Measurements from ENCODE around the gene RAP1GAP2. TPM values are rescaled to one million over a fixed set of nuclear protein-coding genes. Genes with fewer than 3 reads are reported as not detected.
"Not testable (repeated sequence)": the region's sequence is repeated elsewhere in the genome, so short reads cannot be mapped to it uniquely, and the experiment has no call there.

Gene RAP1GAP2
- total RNA-seq, 1 donor from 2014 or later = 8.4 TPM

DNA sequence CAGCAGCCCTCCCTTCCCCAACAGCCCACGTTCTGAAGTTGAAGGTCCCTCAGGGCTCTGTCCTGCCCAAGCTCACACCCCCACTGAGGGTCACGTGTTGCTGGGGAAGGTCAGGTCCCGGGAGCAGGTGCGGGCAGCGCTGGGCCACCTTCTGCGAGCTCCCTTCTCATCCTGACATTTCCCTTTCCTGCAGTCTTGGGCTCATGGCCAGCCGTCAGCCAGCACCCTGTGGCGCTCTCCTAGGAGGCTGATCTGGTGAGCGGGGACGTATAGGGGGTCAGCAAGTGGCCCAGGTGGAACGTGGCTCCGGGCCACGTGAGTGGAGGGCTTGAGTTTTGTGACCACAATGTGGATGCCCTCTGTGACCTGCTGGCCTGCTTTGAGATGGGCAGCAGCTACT, 73.4 kb downstream of the RAP1GAP2 start:
- no peak for DNase-seq (ENCODE audit: low spot score)
- no peak for ATAC-seq
- intact Hi-C loops (cut with DNase I) = no loop called here

DNA sequence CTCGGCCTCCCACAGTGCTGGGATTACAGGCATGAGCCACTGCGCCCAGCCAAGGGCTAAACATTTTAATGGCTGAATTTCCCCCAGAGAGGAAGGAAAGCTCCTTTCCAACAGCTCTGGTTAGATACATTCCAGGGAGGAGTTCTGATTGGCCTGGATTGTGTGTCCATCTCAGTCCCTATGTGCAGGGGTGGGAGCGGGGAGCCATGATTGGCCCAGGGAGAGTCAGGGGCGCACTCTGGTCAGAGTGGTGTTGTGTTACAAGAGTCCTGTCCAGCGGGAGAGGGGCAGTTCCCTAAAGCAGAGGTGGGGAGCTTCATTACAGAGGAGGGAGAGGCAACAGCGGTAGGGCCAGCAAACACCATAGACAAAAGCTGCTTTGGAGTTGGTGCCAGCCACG, 75.0 kb downstream of the RAP1GAP2 start:
- no peak for ATAC-seq
- DNase-seq (ENCODE audit: low spot score) = no peak
- intact Hi-C loops (cut with DNase I) = no loop called here

DNA sequence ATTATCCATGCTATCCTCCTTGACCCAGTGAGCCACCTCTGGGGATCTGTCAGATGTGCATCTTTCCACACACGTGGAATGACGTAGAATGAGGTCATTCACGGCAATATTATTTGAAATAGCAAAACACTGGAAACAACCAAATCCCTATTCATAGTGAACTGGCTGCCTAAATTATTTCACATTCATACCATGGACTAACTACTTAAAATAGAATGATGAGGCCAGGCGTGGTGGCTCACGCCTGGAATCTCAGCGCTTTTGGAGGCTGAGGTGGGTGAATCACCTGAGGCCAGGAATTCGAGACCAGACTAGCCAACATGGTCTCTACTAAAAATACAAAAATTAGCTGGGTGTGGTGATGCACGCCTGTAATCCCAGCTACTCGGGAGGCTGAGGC, 75.5 kb downstream of the RAP1GAP2 start:
- no peak for ATAC-seq
- DNase-seq (ENCODE audit: low spot score) = no peak
- intact Hi-C loops (cut with DNase I) = no loop called here

DNA sequence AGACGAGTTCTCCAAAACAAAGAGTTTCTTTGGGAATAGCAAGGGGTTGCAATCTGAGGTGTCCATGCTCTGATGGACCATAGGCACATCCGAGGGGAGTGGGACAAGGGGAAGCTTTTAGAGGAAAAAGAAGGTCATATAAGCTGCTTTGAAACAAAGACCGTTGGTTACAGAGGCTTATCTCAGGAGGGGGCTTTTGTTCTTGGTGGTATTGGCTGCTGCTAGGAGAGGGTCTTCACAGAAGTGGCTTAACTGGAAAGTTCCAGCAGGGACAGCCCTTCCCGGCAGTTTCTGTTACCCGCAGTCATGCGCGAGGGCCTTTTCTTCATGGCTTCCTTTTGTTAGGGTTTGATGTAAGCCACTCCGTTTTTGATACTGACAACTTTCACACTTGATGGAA, 76.0 kb downstream of the RAP1GAP2 start:
- no peak for DNase-seq (ENCODE audit: low spot score)
- intact Hi-C loops (cut with DNase I) = no loop called here
- ATAC-seq = no peak

DNA sequence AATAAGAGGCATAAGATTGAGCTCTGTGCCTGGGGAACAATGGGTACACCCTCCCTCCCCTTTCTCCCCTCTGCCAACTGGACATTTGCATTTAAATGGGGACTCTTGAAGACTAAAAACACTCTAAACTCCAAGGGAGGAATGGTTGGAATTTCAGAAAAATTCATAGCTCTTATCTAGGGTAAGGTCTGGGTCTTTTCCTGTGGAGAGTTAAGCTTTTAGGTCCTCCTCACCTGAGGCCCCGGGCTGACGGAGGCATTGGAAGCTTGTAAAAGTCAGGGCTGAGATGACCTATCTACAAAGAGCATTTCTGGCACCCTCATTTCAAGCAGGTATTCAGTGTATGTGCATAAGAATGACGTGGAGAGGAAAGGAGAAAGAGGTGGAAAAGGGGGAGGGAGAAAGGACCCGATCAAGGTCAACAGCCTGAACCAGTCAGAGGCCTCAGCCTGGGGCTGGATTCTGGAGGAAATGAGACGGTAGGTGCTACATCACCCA, 78.0 kb downstream of the RAP1GAP2 start:
- ATAC-seq = no peak
- intact Hi-C loops (cut with DNase I) = no loop called here
- DNase-seq (ENCODE audit: low spot score) = no peak

DNA sequence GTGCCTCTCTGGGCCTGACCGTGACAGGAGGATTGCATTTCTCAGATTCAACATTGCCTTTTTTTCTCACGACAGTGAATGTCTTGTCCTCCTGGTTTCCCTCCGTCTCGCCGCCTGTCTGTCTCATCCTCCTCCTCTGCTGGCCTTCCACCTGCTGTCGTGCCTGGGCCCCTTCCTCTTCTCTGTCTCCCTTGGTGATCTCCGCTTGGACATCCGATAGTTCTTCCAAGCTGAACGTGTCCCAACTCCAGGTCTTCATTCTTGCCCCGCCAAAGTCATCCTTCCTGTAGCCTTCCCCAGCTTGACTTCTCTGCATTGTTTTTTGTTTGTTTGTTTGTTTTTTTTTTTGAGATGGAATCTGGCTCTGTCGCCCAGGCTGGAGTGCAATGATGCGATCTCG, 79.4 kb downstream of the RAP1GAP2 start:
- intact Hi-C loops (cut with DNase I) = no loop called here
- ATAC-seq (no peak), DNase-seq (ENCODE audit: low spot score) (no peak)

DNA sequence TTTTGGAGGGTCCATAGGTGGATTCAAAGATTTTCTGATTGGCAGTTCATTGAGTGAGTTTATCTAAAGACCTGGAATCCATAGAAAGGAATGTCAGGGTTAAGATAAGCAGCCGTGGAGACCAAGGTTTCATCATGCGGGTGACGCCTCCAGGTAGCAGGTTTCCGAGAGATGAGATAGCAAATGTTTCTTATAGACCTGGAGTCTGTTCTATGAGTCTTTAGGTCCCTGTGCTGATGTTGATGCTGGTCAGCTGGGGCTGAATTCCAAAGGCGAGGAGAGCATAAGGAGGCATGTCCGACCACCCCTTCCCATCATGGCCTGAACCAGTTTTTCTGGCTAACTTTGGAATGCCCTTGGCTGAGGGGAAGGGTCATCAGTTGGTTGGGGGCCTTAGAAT, 80.2 kb downstream of the RAP1GAP2 start:
- ATAC-seq (no peak), DNase-seq (ENCODE audit: low spot score) (no peak)
- intact Hi-C loops (cut with DNase I) = no loop called here

DNA sequence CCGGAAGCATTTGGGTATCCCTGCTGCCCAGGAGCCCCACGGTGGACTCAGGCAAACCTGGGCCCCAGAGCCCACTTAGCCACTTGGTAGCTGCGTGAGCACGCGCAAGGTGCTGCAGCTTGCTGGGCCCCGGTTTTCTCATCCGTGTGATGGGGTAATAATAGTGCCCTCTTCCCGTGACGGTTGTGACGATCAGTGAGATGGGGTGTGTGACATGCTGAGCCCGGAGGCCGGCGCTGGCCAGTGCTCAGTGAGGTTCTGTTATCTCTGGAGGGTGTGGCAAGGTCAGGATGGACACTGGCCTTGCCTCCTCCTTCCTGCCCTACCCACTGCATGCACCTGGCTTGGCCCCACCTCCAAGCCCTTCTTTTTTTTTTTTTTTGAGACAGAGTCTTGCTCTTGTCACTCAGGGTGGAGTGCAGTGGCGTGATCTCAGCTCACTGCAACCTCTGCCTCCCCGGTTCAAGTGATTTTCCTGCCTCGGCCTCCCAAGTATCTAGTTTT, 82.6 kb downstream of the RAP1GAP2 start:
- no peak for ATAC-seq
- intact Hi-C loops (cut with DNase I) = no loop called here
- no peak for DNase-seq (ENCODE audit: low spot score)

DNA sequence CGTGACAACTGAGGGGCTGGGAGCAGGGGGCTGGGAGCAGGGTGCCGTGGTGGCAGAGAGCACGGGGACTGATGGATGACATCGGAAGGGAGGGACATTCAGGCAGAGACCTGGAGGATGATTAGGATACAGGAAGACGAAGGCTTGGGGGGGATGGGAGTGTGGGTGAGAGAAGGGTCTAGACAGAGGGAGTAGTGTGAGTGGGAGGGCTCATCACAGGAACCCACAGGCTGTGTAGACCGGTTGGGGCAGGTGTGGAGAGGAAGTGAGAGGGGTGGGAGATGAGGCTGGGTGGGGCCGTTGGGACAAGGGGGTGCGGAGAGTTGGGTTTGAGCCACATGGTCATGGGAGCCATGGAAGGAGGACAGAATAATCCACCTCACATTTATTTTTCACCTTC, 83.8 kb downstream of the RAP1GAP2 start:
- ATAC-seq (no peak), DNase-seq (ENCODE audit: low spot score) (no peak)
- intact Hi-C loops (cut with DNase I) = no loop called here

DNA sequence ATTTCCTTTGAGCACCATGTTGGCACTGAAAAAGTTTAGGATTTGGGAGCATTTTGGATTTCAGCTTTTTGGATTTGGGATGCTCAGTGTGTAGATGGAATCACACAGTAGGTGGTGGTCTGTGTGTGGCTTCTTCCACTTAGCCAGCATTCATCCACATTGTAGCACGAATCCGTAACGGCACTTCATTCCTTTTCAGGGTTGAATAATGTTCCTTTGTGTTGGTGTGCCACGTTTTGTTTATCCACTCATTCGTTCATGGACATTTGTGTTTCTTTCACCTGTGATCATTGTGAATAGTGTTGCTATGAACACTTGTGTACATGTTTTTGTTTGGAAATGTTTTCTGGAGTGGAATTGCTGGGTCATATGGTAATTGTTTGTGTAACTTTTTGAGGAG, 85.1 kb downstream of the RAP1GAP2 start:
- intact Hi-C loops (cut with DNase I) = no loop called here
- ATAC-seq (no peak), DNase-seq (ENCODE audit: low spot score) (no peak)

DNA sequence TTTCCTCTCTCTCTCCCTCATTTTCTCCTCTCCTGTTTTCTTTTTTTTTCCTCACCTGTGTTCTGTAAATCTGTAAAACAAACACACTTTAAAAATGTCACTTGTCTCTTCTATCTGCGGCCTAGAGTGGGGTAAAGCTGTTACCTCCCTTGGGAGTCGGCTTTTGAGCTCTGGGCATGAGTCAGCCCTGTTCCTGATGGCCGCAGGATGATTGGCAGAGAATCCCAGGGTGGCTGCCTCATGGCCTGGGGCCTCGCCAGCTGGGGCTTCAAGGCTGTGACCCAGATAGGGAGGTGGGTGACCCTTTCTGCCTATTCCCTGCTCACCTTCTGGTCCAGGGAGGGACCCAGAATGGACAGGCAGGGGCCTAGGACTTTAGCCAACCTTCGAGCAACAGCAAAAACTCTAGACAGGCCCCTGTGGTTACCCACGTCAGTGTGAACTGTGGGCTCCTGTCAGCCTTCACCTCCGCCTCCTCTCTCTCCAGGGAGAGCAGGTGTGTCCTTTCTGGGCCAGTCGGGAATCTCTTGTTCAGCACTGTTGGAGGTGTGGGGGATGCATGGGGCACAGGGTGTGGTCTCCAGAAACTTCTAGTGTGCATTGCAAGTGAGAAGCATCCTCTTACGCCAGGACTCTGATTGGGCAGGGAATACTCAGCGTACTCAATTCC, 87.4 kb downstream of the RAP1GAP2 start:
- no peak for DNase-seq (ENCODE audit: low spot score)
- intact Hi-C loops (cut with DNase I) = no loop called here
- ATAC-seq = no peak

DNA sequence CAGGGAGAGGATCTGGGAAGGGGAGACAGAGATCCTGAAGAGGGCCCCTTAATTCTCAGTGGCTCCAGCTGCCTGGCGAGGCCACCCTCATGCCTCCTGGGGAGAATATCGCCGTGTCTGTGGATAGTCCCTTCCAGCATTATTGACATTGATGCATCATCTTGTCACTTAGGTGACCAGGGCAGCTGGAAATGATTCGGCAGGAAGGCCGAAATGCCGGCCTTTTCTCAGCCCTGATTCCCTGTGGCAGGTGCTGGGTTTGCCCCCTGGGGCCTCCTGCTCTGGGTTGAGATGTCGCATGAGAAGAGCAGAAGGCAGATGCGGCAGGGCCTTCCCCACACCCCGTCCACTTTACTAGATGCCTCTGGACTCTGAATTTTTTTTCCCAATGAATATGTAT, 89.5 kb downstream of the RAP1GAP2 start:
- ATAC-seq (no peak), DNase-seq (ENCODE audit: low spot score) (no peak)
- intact Hi-C loops (cut with DNase I) = no loop called here

DNA sequence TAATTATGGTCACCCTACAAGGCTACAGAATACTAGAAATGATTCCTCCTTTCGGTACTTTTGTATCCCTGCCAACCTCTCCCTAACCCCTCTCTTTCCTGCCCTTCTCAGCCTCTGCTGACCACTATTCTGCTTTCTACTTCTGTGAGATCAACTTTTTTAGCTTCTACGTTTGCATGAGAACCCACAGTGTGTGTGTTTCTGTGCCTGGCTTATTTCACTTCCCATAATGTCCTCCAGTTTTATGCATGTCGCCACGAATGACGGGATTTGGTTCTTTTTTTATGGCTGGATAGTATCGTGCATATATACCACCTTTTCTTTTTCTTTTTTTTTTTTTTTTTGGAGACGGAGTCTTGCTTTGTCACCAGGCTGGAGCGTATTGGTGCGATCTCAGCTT, 92.1 kb downstream of the RAP1GAP2 start:
- DNase-seq (ENCODE audit: low spot score) (no peak), ATAC-seq (no peak)
- intact Hi-C loops (cut with DNase I) = no loop called here

DNA sequence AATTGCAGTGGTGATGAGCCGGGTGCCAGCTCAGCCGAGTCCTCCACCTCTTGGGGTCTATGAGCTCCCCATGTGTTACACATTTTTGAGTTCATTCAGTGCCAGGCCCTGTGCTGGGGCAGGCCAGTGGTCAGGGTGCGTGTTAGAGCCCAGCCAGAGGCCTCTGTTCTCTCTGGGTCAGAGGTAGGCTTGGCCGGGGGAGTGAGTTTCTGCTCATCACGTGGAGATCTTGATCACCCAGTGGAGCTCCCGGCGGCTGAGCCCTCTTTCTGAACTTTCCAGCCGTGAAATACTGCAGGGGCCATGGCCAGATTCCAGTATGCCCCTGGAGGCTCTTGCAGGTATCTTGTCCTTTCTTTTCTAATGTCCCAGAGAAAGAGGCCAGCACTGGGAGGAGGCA, 93.0 kb downstream of the RAP1GAP2 start:
- ATAC-seq (no peak), DNase-seq (ENCODE audit: low spot score) (no peak)
- intact Hi-C loops (cut with DNase I) = no loop called here

DNA sequence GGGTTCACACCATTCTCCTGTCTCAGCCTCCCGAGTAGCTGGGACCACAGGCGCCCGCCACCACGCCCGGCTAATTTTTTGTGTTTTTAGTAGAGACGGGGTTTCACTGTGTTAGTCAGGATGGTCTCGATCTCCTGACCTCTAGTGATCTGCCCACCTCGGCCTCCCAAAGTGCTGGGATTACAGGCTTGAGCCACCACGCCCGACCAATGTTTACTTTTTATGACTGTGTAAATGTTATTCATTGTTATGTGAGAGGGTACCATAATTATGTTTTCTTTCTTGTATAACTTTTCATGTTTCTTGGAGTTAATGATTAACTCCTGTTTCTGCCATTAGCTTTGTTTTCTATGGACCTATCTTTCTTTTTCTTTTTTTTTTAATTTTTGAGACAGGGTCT, 94.5 kb downstream of the RAP1GAP2 start:
- DNase-seq (ENCODE audit: low spot score); intact Hi-C loops (cut with DNase I); ATAC-seq: not testable (repeated sequence)

DNA sequence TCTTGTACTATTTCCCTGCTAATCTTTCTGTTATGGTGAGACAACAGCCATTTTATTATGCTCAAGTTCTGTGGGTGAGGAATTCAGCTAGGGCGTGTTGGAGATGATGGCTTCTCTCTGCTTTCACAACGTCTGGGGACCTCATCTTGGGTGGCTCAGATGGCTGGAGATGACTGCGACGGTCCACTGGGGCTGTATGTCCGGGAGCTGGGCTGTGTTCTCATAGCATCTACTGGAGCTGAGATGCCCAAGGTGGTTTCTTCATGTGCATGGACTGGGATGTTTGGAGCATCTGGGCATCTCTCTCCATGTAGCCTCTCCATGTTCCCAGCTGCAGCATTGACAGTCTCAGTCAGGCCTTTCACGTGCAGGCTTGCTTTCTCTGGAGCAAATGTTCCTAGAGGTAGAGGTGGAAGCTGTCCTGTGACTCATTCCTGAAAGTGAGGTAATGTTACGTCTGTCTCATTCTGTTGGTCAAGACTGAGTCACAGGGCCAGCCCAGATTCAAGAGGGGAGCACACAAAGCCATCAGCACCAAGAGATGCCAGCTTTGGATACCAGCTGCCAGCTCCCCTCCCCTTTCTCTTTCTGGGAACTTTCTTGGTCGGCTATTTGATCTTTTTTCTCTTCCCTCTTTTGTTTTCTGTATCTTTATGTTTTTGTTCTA, 96.2 kb downstream of the RAP1GAP2 start:
- DNase-seq (ENCODE audit: low spot score) = no peak
- intact Hi-C loops (cut with DNase I) = no loop called here
- ATAC-seq = no peak

DNA sequence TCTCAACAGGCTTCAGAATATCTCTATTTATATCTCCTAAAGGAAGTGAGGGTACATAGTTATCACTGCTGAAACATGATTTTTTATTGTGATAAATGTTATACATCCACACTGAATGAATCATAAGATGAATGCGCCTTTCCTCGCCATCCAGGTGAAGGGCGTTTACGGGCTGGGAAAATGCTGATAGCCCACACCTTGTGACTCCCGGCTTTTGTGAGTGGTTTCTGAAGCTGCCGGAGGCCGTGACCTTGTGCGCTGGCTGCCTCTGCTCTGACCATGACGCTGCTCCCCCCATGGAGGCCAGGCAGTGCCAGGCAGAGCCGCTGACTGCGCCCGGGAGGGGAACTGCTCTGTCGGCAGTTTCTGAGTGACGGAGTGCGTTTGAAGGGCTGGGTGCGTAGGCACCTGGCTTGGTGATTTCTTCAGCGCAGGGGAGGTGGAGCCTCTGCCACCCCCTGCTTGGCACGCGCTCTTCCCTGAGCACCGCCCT, 97.2 kb downstream of the RAP1GAP2 start:
- ATAC-seq = no peak
- DNase-seq (ENCODE audit: low spot score) = no peak
- intact Hi-C loops (cut with DNase I) = no loop called here

DNA sequence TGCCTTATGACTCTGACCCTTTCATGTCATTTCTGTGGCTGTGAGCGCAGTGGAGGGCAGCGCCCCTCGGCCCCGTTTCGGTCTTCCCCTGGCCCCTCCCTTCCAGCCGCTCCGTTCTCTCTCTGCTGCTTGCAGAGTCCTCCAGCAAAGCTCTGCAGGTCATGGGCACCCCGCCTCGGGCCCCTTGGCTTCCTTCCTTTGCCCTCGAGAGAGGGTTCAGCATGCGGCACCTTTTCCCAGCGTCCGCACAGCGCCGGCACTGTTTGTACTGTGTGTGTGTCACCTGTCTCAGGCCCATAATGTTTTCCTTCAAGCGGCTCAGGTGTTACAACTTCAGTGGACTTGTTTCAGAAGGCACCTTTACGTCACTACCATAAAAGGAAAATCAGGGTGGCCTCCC, 98.5 kb downstream of the RAP1GAP2 start:
- intact Hi-C loops (cut with DNase I) = no loop called here
- no peak for ATAC-seq

DNA sequence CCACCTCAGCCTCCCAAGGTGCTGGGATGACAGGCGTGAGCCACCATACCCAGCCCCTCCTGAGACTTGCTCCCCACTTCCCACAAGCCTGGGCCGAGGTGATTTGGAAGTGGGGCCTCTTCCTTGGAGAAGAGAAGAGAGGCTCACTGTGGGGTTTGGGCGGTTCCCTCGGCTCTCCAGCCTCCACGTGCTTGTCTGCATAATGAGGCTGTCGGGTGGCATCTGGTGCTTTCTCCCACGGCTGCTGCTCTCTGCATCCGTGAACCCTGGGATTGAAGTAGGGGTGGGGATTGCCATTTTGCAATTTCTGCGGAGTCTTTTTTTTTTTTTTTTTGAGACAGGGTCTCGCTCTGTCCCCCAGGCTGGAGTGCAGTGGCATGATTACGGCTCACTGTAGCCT, 101.4 kb downstream of the RAP1GAP2 start:
- no peak for ATAC-seq
- intact Hi-C loops (cut with DNase I) = no loop called here
- no peak for DNase-seq (ENCODE audit: low spot score)

More for the DNA sequence above, 98.5 kb downstream of the RAP1GAP2 start:
- DNase-seq (ENCODE audit: low spot score) = no peak

DNA sequence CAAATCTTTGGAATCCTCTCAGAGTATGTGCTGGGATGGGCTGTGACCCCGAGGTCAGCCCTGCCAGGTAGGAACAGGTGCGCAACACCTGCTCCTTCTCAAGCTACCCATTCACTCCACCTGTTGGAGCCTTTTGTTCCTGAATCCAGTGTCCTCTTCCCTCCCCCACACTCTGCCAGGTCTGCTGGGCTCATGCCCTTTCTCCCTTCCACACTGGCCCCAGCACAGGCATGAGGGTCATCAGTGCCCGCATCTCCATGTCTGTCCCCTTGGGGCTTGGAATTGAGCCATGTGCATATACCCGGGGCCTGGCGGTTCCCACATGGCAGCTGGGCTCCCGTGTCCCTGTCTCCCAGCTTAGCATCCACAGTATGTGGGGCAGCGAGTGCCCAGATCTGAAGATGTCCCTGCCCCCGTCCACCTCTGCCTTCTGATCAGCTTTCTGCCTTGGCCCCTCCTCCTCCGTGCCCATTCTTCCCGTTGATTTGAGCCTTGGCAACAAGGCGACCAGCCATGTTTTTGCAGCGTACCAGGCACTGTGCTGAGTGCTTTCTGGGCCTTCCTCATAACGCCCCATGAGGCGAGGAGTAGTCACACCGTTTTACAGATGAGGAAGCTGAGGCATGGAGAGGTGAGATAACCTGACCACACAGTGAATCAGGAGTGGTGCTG, 102.2 kb downstream of the RAP1GAP2 start:
- intact Hi-C loops (cut with DNase I) = no loop called here
- no peak for ATAC-seq
- DNase-seq (ENCODE audit: low spot score) = no peak

Measured in sciatic nerve (tissue), 2 donors.